Lower lobe of right lung (tissue), 2 donors: Measurements from ENCODE around the gene TIGAR. TPM values are rescaled to one million over a fixed set of nuclear protein-coding genes. Genes with fewer than 3 reads are reported as not detected.

Source experiments
- ATAC-seq, 2 donors: fragments of 200-7000 bp; cut with Tn5 transposase; one replicate each; pipeline ENCODE4 v1.9.1; 2020 to 2022; ENCODE audit warnings: mild to moderate bottlenecking in 2 of 2, moderate library complexity in 2 of 2
- DNase-seq: peaks from one replicate; pipeline ENCODE4 v3.0.0-alpha.2; 2020
- H3K27ac ChIP-seq: fragments of 200-600 bp; one replicate; pipeline ENCODE4 v1.8.0; 2022
- H3K27me3 ChIP-seq: fragments of 200-600 bp; one replicate; pipeline ENCODE4 v1.8.0; 2022; ENCODE audit warnings: low read depth
- H3K36me3 ChIP-seq: fragments of 200-600 bp; one replicate; pipeline ENCODE4 v1.8.0; 2022; ENCODE audit warnings: mild to moderate bottlenecking
- H3K4me1 ChIP-seq: fragments of 200-600 bp; one replicate; pipeline ENCODE4 v1.8.0; 2022
- H3K4me3 ChIP-seq: fragments of 200-600 bp; one replicate; pipeline ENCODE4 v1.8.0; 2022; ENCODE audit warnings: mild to moderate bottlenecking
- H3K9me3 ChIP-seq: fragments of 200-600 bp; one replicate; pipeline ENCODE4 v1.8.0; 2022
- intact Hi-C: fragments of 100-400 bp; cut with DNase I; formaldehyde crosslinking; loops from one replicate; pipeline ENCODE4 v1.11.0; 2022
- total RNA-seq: library from RNA; stranded (reverse); fragmentation: NEBNext Ultra II Directional; extraction: Animal tissue kit (Norgen Biotek cat#: 25700); gene quantifications from one replicate; pipeline ENCODE4 v1.2.1, GENCODE V29; 2021
- TF ChIP-seq, protein P1 (sequence below): fragments of 200-600 bp; IDR thresholded peaks from one replicate; pipeline ENCODE4 v1.8.0; 2022; ENCODE audit warnings: antibody characterized with exemption, mild to moderate bottlenecking
- donor health status: DM: no; HTN: yes; CAD: no; lungs with severe emphysema.

The TIGAR gene
- total RNA-seq, 1 donor from 2014 or later = 18.6 TPM

DNA sequence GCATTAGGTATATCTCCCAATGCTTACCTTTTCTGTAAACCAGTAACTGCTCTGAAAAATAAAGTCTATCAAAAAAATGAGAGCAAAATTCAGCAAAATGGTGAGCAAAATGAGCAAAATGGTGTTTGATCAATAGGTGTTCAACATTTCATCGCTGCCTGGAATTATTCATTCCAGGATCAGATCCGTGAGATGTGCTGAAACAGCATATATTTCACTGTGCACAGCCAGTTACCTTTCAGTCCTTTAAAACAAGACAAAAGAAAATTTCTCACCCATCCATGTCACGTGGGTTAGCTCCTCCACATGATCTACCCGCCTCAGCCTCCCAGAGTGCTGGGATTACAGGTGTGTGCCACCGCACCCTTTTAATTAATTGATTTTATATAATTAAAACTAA is 66.6 kb downstream of the TIGAR start:
- H3K4me3 ChIP-seq = no peak overlapping the region
- intact Hi-C loops = no loop called here
- TF ChIP-seq, protein P1, sequence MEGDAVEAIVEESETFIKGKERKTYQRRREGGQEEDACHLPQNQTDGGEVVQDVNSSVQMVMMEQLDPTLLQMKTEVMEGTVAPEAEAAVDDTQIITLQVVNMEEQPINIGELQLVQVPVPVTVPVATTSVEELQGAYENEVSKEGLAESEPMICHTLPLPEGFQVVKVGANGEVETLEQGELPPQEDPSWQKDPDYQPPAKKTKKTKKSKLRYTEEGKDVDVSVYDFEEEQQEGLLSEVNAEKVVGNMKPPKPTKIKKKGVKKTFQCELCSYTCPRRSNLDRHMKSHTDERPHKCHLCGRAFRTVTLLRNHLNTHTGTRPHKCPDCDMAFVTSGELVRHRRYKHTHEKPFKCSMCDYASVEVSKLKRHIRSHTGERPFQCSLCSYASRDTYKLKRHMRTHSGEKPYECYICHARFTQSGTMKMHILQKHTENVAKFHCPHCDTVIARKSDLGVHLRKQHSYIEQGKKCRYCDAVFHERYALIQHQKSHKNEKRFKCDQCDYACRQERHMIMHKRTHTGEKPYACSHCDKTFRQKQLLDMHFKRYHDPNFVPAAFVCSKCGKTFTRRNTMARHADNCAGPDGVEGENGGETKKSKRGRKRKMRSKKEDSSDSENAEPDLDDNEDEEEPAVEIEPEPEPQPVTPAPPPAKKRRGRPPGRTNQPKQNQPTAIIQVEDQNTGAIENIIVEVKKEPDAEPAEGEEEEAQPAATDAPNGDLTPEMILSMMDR = no peak
- H3K27ac ChIP-seq = no peak overlapping the region
- DNase-seq (no peak), ATAC-seq (no peak)
- H3K27me3 ChIP-seq = peaks cover 6% of the 10 kb centered on the region
- no peaks in the 10 kb centered on the region for H3K9me3 ChIP-seq
- H3K4me1 ChIP-seq = no peaks in the 10 kb centered on the region
- H3K36me3 ChIP-seq = no peaks in the 10 kb centered on the region

GRCh38 chr12:4388032-4388431 is 67.0 kb downstream of the TIGAR start:
- Histone ChIP-seq H3K9me3 (no peaks in the 10 kb centered on the region), H3K36me3 (no peaks in the 10 kb centered on the region), H3K4me3 (no peak overlapping the region), H3K27me3 (peaks cover 7% of the 10 kb centered on the region), H3K4me1 (no peaks in the 10 kb centered on the region), H3K27ac (no peak overlapping the region)
- DNase-seq = no peak
- intact Hi-C loops = no loop called here
- TF ChIP-seq, protein P1 = no peak
- no peak for ATAC-seq

GRCh38 chr12:4388662-4389061 is 67.6 kb downstream of the TIGAR start:
- Histone ChIP-seq H3K4me3 (no peak overlapping the region), H3K27me3 (peaks cover 8% of the 10 kb centered on the region), H3K27ac (no peak overlapping the region), H3K4me1 (no peaks in the 10 kb centered on the region), H3K9me3 (no peaks in the 10 kb centered on the region), H3K36me3 (no peaks in the 10 kb centered on the region)
- DNase-seq (no peak), ATAC-seq (no peak)
- TF ChIP-seq, protein P1 = no peak
- intact Hi-C loops = no loop called here

DNA sequence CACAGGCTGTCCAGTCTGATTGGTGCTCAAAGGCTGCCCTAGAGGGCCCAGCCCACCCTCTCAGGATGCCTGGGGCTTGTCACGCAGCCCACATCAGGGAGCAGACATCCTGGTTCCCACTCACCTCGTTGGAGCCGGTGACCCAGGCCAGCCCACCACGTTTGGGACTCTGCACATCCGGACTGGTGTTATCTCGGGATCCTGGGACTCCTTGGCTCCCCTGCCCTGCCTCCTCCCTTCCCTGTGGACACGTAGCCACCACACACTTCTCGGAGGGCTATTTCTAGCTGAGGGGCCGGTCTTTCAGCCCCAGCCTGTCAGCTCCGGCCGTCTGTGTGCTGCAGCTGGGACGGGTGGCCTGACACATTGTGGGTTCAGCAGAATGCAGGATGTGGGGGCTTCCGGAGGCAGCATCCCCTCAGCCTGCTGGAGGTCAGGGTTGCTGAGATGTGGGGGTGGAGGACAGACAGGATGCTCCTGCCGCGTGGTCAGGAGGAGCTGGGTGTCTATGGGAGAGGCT is 71.3 kb downstream of the TIGAR start:
- intact Hi-C loops = no loop called here
- TF ChIP-seq, protein P1 = no peak
- no peaks in the 10 kb centered on the region for H3K4me1 ChIP-seq
- H3K27me3 ChIP-seq = peaks cover 17% of the 10 kb centered on the region
- no peak overlapping the region for H3K4me3 ChIP-seq
- ATAC-seq (peak in 1 of 2 donors; percentile 32), DNase-seq (no peak)
- H3K36me3 ChIP-seq = no peaks in the 10 kb centered on the region
- H3K27ac ChIP-seq = no peak overlapping the region
- no peaks in the 10 kb centered on the region for H3K9me3 ChIP-seq

DNA sequence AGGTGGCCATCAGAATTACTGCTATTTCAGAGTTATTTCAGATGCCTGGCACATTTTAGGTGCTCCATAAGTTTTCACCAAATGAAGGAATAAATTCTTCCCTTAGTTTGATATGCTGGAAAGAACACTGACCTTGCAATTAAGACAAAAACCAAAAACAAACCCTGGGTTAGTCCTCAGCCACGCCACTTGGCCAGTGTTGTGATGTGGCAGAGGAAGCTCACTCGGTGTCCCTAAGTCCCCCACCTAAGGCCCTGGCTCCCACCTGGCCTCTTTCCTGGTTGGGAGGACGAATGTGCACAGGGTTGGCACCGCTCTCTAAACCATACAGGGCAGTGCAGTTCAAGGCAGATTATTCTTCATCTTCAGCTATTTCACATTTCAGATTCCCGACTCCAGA is 72.2 kb downstream of the TIGAR start:
- TF ChIP-seq, protein P1 = no peak
- ATAC-seq (no peak), DNase-seq (no peak)
- H3K4me1 ChIP-seq = no peaks in the 10 kb centered on the region
- no peak overlapping the region for H3K27ac ChIP-seq
- H3K9me3 ChIP-seq = no peaks in the 10 kb centered on the region
- H3K4me3 ChIP-seq = no peak overlapping the region
- H3K27me3 ChIP-seq = peaks cover 17% of the 10 kb centered on the region
- intact Hi-C loops = no loop called here
- no peaks in the 10 kb centered on the region for H3K36me3 ChIP-seq

GRCh38 chr12:4395818-4396217 is 74.8 kb downstream of the TIGAR start:
- TF ChIP-seq, protein P1 = no peak

More at GRCh38 chr12:4395818-4396217, 74.8 kb downstream of the TIGAR start:
- intact Hi-C loops = no loop called here
- no peak overlapping the region for H3K27ac ChIP-seq
- H3K4me1 ChIP-seq = no peaks in the 10 kb centered on the region
- H3K36me3 ChIP-seq = no peaks in the 10 kb centered on the region
- H3K4me3 ChIP-seq = no peak overlapping the region
- H3K27me3 ChIP-seq = peaks cover 17% of the 10 kb centered on the region
- no peaks in the 10 kb centered on the region for H3K9me3 ChIP-seq
- no peak for ATAC-seq
- DNase-seq = no peak
